Trophoblast cell (in vitro differentiated cells and primary cell): ENCODE measurements around the gene ARIH1.

Experiments
- DNase-seq, 2 donors: peaks; one replicate each; pipeline ENCODE4 v3.0.0-alpha.2; 2016
- H2AFZ ChIP-seq: 2 replicates; pipeline ENCODE4 v1.6.1; 2013; ENCODE audit warnings: low read length, moderate library complexity, mild to moderate bottlenecking; ENCODE audit not compliant: insufficient read depth, poor library complexity
- H2AK5ac ChIP-seq: 2 replicates; pipeline ENCODE4 v1.6.1; 2013; ENCODE audit warnings: mild to moderate bottlenecking, low read length
- H2BK120ac ChIP-seq: 2 replicates; pipeline ENCODE4 v1.6.1; 2013; ENCODE audit warnings: low read length, mild to moderate bottlenecking, moderate library complexity; ENCODE audit not compliant: insufficient read depth, poor library complexity
- H2BK12ac ChIP-seq: 2 replicates; pipeline ENCODE4 v1.6.1; 2013; ENCODE audit warnings: mild to moderate bottlenecking, low read length, moderate library complexity
- H2BK5ac ChIP-seq: 2 replicates; pipeline ENCODE4 v1.6.1; 2013; ENCODE audit warnings: low read length, low read depth, moderate library complexity, mild to moderate bottlenecking; ENCODE audit not compliant: poor library complexity
- H3K14ac ChIP-seq: 2 replicates; pipeline ENCODE4 v1.6.1; 2013; ENCODE audit warnings: mild to moderate bottlenecking, low read length
- H3K18ac ChIP-seq: 2 replicates; pipeline ENCODE4 v1.6.1; 2013; ENCODE audit warnings: mild to moderate bottlenecking, low read length
- H3K23ac ChIP-seq: 2 replicates; pipeline ENCODE4 v1.6.1; 2013; ENCODE audit warnings: low read length
- H3K27ac ChIP-seq: 2 replicates; pipeline ENCODE4 v1.5.1; 2013; ENCODE audit warnings: low read depth, mild to moderate bottlenecking, inconsistent platforms, low read length, moderate library complexity
- H3K27me3 ChIP-seq: 2 replicates; pipeline ENCODE4 v1.6.1; 2013; ENCODE audit warnings: inconsistent platforms, mild to moderate bottlenecking, low read length, moderate library complexity; ENCODE audit not compliant: insufficient read depth
- H3K36me3 ChIP-seq, 2 experiments: 1 replicate in 1 of 2; 2 replicates in 1 of 2; pipeline ENCODE4 v1.6.1; 2013; ENCODE audit warnings: low read length in 2 of 2, mild to moderate bottlenecking in 2 of 2, moderate library complexity in 1 of 2; ENCODE audit not compliant: insufficient read depth in 2 of 2, control insufficient read depth in 1 of 2
- H3K4ac ChIP-seq: 2 replicates; pipeline ENCODE4 v1.6.1; 2013; ENCODE audit warnings: low read depth, mild to moderate bottlenecking, low read length, moderate library complexity
- H3K4me1 ChIP-seq, 2 experiments: 1 replicate in 1 of 2; 2 replicates in 1 of 2; pipeline ENCODE4 v1.6.1; 2013; ENCODE audit warnings: low read length in 2 of 2, mild to moderate bottlenecking in 2 of 2, moderate library complexity in 1 of 2; ENCODE audit not compliant: insufficient read depth in 2 of 2, control insufficient read depth in 1 of 2
- H3K4me2 ChIP-seq: 2 replicates; pipeline ENCODE4 v1.6.1; 2013; ENCODE audit warnings: inconsistent platforms, mild to moderate bottlenecking, low read length, moderate library complexity
- H3K4me3 ChIP-seq: 2 replicates; pipeline ENCODE4 v1.5.1; 2013; ENCODE audit warnings: mild to moderate bottlenecking, low read depth, low read length, inconsistent platforms
- H3K79me1 ChIP-seq: one replicate; pipeline ENCODE4 v1.6.1; 2013; ENCODE audit warnings: low read length
- H3K79me2 ChIP-seq: 2 replicates; pipeline ENCODE4 v1.6.1; 2013; ENCODE audit warnings: low read length, mild to moderate bottlenecking; ENCODE audit not compliant: control insufficient read depth, insufficient read depth, poor library complexity
- H3K9ac ChIP-seq: 2 replicates; pipeline ENCODE4 v1.6.1; 2013; ENCODE audit warnings: mild to moderate bottlenecking, low read length
- H3K9me3 ChIP-seq: 2 replicates; pipeline ENCODE4 v1.6.1; 2013; ENCODE audit warnings: low read depth, mild to moderate bottlenecking, control low read depth, inconsistent platforms, low read length; ENCODE audit not compliant: insufficient read depth
- H4K12ac ChIP-seq: 2 replicates; pipeline ENCODE4 v1.6.1; 2013; ENCODE audit warnings: low read depth, mild to moderate bottlenecking, low read length, moderate library complexity
- H4K8ac ChIP-seq: 2 replicates; pipeline ENCODE4 v1.6.1; 2013; ENCODE audit warnings: low read depth, mild to moderate bottlenecking, low read length, moderate library complexity
- H4K91ac ChIP-seq: one replicate; pipeline ENCODE4 v1.6.1; 2013; ENCODE audit warnings: low read depth, mild to moderate bottlenecking, low read length, moderate library complexity
- WGBS: extraction: QIAGEN DNeasy Blood & Tissue Kit; methylation state at CpG from one replicate; pipeline ENCODE4 v1.1.7; 2013; ENCODE audit warnings: missing lambda C conversion rate; ENCODE audit not compliant: insufficient read length, insufficient coverage; ENCODE audit errors: extremely low coverage; 5-methylcytosine and 5-hydroxymethylcytosine counted together

Gene ARIH1

DNA sequence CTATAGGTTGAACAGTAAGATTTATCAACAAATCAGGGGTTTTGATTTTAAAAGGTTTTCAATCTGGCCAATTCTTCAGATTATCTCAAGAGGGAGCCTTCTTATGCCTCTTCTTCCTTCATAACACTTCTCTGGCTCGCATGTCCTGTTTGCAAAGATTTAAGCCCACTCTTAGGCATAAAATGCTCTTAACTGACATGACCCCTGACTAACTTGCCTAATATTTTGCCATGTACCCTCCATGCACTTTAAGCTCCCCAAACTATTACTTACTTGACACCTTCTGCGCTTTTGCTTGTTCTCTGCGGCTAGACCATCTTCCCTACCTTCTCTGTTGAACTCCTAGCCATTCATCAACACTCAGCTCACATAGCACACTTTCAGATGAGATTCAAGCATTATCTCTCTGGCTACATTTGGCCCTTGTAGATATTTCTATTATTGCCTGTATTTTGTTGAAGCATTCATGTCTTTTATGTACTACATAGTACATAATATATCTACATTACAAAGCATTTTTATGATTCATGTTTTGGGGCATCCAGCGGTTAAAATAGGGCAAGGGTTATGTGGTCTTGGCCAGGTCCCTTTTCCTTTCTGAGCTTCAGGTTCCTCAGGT is 1.0 kb upstream of the ARIH1 start:
- H3K79me2 ChIP-seq: peaks cover 21% of the 10 kb centered on the region
- H3K18ac ChIP-seq: no peak overlapping the region
- H3K27ac ChIP-seq: peak overlapping the region; percentile 97
- H2BK12ac ChIP-seq: no peak overlapping the region
- H3K79me1 ChIP-seq: peaks cover 18% of the 10 kb centered on the region
- H3K4me2 ChIP-seq: peak overlapping the region; percentile 79
- no peak overlapping the region for H3K4ac ChIP-seq
- no CpG with 5 or more reads among the region's 4 CpGs for WGBS
- H3K36me3 ChIP-seq: peaks cover 6 to 8% of the 10 kb centered on the region in 2 experiments
- no peaks in the 10 kb centered on the region for H3K9me3 ChIP-seq
- H3K4me1 ChIP-seq: peaks cover 4 to 7% of the 10 kb centered on the region in 2 experiments
- H4K12ac ChIP-seq: no peak overlapping the region
- H3K9ac ChIP-seq: no peak overlapping the region
- H2AK5ac ChIP-seq: no peak overlapping the region
- H2BK120ac ChIP-seq: no peak overlapping the region
- H3K4me3 ChIP-seq: no peak overlapping the region
- no peak for DNase-seq
- H4K91ac ChIP-seq: no peak overlapping the region
- no peak overlapping the region for H3K23ac ChIP-seq
- no peaks in the 10 kb centered on the region for H3K27me3 ChIP-seq
- H3K14ac ChIP-seq: no peak overlapping the region
- H2AFZ ChIP-seq: peak overlapping the region; percentile 19
- H2BK5ac ChIP-seq: no peak overlapping the region
- peak overlapping the region; percentile 80 for H4K8ac ChIP-seq

DNA sequence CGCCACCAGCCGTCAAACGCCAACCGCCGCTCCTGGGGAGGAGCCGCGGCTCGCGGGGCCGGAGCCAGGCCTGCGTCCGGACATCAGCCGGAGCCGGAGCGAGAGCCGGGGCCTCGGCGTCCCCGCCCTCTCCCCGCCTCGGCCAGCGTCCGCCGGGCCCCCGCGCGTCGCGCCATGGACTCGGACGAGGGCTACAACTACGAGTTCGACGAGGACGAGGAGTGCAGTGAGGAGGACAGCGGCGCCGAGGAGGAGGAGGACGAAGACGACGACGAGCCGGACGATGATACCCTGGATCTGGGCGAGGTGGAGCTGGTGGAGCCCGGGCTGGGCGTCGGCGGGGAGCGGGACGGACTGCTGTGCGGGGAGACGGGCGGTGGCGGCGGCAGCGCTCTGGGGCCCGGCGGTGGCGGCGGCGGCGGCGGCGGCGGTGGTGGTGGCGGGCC is 359 bp downstream of the ARIH1 start:
- no CpG with 5 or more reads among the region's 67 CpGs for WGBS
- H3K36me3 ChIP-seq: peaks cover 11 to 12% of the 10 kb centered on the region in 2 experiments
- H3K27ac ChIP-seq: peak overlapping the region; percentile 85
- H3K4me3 ChIP-seq: peak overlapping the region; percentile 97
- no peaks in the 10 kb centered on the region for H3K27me3 ChIP-seq
- DNase-seq: no peak
- H4K12ac ChIP-seq: peak overlapping the region; percentile 78
- peak overlapping the region; percentile 68 for H2BK5ac ChIP-seq
- peak overlapping the region; percentile 88 for H2AK5ac ChIP-seq
- H3K9ac ChIP-seq: peak overlapping the region; percentile 88
- peak overlapping the region; percentile 12 for H2BK12ac ChIP-seq
- peak overlapping the region; percentile 95 for H3K18ac ChIP-seq
- peak overlapping the region; percentile 95 for H3K14ac ChIP-seq
- peaks cover 4 to 7% of the 10 kb centered on the region in 2 experiments for H3K4me1 ChIP-seq
- peak overlapping the region; percentile 98 for H3K4ac ChIP-seq
- peaks cover 18% of the 10 kb centered on the region for H3K79me1 ChIP-seq
- H4K8ac ChIP-seq: peak overlapping the region; percentile 75
- H4K91ac ChIP-seq: peak overlapping the region; percentile 89
- H3K4me2 ChIP-seq: peak overlapping the region; percentile 79
- no peak overlapping the region for H3K23ac ChIP-seq
- peak overlapping the region; percentile 67 for H2BK120ac ChIP-seq
- peak overlapping the region; percentile 71 for H2AFZ ChIP-seq
- peaks cover 26% of the 10 kb centered on the region for H3K79me2 ChIP-seq
- no peaks in the 10 kb centered on the region for H3K9me3 ChIP-seq

GRCh38 chr15:72474912-72475628 is 940 bp downstream of the ARIH1 start:
- peak overlapping the region; percentile 97 for H3K4me3 ChIP-seq
- peak; percentile 54 to 58 for DNase-seq
- H3K79me2 ChIP-seq: peaks cover 26% of the 10 kb centered on the region
- peaks cover 4 to 7% of the 10 kb centered on the region in 2 experiments for H3K4me1 ChIP-seq
- peak overlapping the region; percentile 75 for H2AK5ac ChIP-seq
- H4K12ac ChIP-seq: peak overlapping the region; percentile 78
- peak overlapping the region; percentile 71 for H2AFZ ChIP-seq
- H2BK12ac ChIP-seq: no peak overlapping the region
- peak overlapping the region; percentile 81 for H3K4me2 ChIP-seq
- H2BK5ac ChIP-seq: peak overlapping the region; percentile 68
- H3K79me1 ChIP-seq: peaks cover 18% of the 10 kb centered on the region
- no peaks in the 10 kb centered on the region for H3K27me3 ChIP-seq
- peaks cover 11 to 16% of the 10 kb centered on the region in 2 experiments for H3K36me3 ChIP-seq
- peak overlapping the region; percentile 89 for H4K91ac ChIP-seq
- H3K9ac ChIP-seq: peak overlapping the region; percentile 91
- H3K4ac ChIP-seq: peak overlapping the region; percentile 98
- no peak overlapping the region for H3K23ac ChIP-seq
- peak overlapping the region; percentile 75 for H4K8ac ChIP-seq
- H3K18ac ChIP-seq: peak overlapping the region; percentile 95
- H3K14ac ChIP-seq: peak overlapping the region; percentile 95
- H2BK120ac ChIP-seq: peak overlapping the region; percentile 67
- no CpG with 5 or more reads among the region's 42 CpGs for WGBS
- no peaks in the 10 kb centered on the region for H3K9me3 ChIP-seq
- peak overlapping the region; percentile 85 for H3K27ac ChIP-seq

GRCh38 chr15:72475674-72476073 is 1.5 kb downstream of the ARIH1 start:
- no peak overlapping the region for H4K8ac ChIP-seq
- H3K9ac ChIP-seq: peak overlapping the region; percentile 91
- no peak overlapping the region for H2AK5ac ChIP-seq
- H3K27me3 ChIP-seq: no peaks in the 10 kb centered on the region
- peak overlapping the region; percentile 97 for H3K4me3 ChIP-seq
- WGBS: no CpG with 5 or more reads among the region's 2 CpGs
- H3K4ac ChIP-seq: peak overlapping the region; percentile 98
- H3K36me3 ChIP-seq: peaks cover 12 to 16% of the 10 kb centered on the region in 2 experiments
- H3K79me2 ChIP-seq: peaks cover 29% of the 10 kb centered on the region
- H3K4me2 ChIP-seq: peak overlapping the region; percentile 81
- H2BK5ac ChIP-seq: no peak overlapping the region
- no peak overlapping the region for H2BK12ac ChIP-seq
- no peak overlapping the region for H3K14ac ChIP-seq
- H4K91ac ChIP-seq: no peak overlapping the region
- no peaks in the 10 kb centered on the region for H3K9me3 ChIP-seq
- DNase-seq: no peak
- no peak overlapping the region for H2AFZ ChIP-seq
- peaks cover 18% of the 10 kb centered on the region for H3K79me1 ChIP-seq
- no peak overlapping the region for H3K27ac ChIP-seq
- H3K23ac ChIP-seq: no peak overlapping the region
- H2BK120ac ChIP-seq: no peak overlapping the region
- H3K18ac ChIP-seq: no peak overlapping the region
- H4K12ac ChIP-seq: no peak overlapping the region
- peaks cover 4 to 7% of the 10 kb centered on the region in 2 experiments for H3K4me1 ChIP-seq
